Right forelimb (tissue), 1 donor: ENCODE measurements around the gene CLPSL1.
"Not testable (repeated sequence)": the region's sequence is repeated elsewhere in the genome, so short reads cannot be mapped to it uniquely, and the experiment has no call there.

Experiments used
- DNase-seq: peaks from one replicate; pipeline ENCODE4 v3.0.0-alpha.2; 2018

Gene CLPSL1, protein sequence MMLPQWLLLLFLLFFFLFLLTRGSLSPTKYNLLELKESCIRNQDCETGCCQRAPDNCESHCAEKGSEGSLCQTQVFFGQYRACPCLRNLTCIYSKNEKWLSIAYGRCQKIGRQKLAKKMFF

DNA sequence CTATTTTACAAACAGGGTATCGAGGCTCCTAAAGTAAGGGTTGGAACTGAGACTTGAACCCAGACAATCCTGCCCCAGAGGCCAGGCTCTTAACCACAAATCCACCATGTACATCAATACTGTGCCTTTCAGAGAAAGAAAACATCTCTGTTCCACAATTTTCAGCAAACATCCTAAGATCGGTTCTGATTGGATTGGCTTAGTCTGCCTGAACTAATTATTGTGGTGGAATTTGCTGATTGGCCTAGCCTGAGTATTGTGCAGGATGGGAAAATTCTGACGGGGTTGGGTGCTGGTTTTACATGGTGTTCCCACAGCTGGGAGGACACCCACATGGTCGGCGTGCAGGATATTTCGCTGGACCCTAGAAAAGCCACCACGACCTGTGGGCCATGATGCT lies at the start of gene CLPSL1:
Gene CLPSL1, plus strand, starts transcription at position 301 of the 400 bp plus-strand sequence. Its CDS starts 92 bp downstream, at position 393.
- no peak for DNase-seq

DNA sequence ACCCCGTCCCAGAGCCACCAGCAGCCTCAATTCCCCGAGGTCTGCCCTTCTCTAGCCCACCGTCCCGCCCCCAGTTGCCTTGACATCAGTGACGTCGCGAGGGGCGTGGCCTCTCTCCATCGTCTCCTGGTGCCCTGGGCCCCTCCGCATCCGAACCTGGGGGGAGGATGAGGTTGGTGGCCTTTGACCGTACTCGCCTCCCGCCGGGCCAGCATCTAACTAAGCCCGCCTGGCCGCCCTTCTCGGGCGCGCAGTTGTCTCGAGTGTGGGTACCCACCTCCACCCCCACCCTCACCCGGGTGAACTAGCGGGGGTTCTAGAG lies 49.4 kb upstream of the CLPSL1 start:
- DNase-seq: peak; percentile 96

DNA sequence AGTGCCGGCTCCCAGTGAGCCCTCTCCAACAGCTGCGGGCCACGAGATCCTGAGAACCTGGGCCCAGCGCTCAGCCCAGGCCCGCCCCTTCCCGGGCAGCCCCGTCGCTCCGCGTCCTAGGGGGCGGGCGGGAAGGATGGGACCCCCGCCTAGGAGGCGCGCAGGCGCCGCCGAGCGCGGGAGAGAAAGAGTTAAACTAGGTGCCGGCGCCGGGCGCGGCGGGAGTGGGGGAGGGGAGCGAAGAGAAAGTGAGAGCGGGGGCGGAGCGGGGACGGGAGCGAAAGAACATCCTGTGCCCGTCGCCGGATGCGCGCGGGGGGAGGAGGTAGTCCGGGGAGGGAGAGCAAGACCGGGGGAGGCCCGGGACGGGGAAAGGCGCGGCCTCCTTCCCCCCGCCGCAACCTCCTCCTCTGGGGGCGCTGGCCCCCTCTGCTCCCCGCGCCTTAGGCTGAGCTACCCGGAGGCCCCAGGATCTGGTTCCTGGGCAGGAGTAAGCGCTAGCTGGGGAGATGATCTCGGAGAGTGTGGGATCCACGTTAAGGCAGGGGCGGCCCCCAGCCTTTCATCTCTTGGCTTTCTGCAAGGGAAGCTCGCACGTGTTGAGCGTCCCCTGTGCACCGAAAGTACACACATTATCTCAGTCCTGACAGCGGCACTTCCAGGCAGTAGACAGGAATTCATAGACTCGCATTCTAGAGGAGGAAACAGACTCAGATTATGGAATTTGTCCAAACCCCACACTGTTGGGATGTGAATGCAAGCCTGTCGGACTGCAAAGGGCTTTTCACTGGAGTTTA lies 48.9 kb upstream of the CLPSL1 start:
- DNase-seq: peak; percentile 95

DNA sequence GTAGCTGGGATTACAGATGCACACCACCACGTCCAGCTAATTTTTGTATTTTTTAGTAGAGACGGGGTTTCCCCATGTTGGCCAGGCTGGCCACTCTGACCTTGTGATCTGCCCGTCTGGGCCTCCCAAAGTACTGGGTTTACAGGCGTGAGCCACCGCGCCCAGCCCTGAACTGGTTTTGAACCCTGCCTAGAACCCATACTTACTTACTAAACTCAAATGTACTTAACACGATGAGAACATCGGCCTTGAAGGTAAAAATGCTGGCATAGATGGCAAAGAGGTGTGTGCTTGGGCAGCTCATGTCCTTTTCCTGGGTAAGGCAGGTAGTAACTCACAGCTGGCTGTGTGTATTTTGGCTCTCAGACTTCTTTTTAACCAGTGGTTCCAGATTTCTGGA lies 47.2 kb upstream of the CLPSL1 start:
- no peak for DNase-seq

DNA sequence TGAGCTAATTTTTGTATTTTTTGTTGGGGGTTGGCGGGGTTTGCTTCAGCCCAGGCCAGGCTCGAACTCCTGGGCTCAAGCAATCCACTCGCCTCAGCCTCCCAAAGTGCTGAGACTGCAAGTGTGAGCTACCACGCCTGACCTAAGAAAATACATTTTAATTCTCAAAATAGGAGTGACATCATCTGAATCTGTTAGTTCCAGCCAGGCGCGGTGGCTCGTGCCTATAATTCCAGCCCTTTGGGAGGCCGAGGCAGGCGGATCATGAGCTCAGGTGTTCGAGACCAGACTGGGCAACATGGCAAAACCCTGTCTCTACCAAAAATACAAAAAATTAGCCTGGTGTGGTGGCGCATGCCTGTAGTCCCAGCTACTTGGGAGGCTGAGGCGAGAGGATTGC lies 46.5 kb upstream of the CLPSL1 start:
- not testable (repeated sequence) for DNase-seq

DNA sequence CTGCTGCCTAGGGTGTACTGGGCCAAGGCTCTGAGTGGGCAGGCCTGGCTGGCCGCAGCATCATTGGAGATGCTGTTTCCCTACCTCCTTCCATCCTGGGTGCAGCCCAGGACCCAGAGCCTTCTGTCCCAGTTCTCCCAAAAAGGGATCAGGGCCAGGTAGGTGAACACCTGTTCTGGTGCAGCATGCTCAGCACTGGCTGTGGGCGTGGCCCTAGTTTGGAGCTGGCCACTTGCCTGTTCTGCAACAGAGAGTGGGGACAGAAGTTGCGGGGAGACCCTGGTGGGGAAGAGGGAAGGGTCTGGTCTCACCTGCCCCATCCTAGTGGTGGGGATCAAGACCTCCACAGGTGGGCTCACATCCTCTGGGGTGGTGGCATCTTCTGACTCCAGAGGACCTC lies 45.4 kb upstream of the CLPSL1 start:
- DNase-seq: no peak

DNA sequence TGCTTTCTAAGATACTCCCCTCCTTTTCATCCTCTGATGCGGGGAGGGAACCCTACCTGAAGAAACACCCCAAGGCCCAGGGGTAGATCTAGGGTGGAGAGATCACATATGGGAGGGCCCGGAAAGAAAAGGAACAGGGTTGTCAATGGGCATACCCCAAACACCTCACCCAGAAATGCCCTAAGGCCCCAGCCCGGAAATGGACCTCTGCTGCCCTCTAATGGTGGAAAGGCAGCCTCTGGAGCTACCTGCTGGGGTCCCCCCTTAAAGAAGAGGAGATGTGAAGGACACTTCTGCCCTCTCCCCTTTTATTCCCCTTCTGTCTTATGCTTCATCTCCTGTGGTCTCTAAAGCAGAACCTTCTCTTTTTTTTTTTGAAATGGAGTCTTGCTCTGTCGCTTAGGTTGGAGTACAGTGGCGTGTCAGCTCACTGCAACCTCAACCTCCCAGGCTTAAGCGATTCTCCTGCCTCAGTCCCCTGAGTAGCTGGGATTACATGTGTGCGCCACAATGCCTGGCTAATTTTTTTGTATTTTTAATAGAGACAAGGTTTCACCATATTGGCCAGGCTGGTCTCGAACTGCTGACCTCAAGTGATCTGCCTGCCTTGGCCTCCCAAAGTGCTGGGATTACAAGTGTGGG lies 44.4 kb upstream of the CLPSL1 start:
- DNase-seq: peak; percentile 86

DNA sequence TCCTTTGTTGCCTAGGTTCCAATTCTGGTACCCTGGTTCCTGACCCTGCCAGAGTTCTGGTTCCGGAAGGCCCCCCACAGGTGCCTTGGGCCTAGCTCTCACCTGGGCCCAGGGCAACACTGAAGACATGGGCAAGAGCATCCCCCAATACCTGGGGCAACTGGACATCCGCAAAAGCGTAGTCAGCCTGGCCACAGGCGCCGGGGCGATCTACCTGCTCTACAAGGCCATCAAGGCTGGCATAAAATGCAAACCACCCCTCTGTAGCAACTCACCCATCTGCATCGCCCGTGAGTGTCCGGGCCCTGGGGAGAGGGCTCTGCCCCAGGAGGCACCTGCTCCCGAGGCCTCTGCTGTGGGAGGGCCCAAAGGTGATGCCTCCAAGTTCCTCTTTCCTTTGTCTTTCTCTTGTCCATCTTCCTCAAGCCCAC lies 43.8 kb upstream of the CLPSL1 start, which contains the start of gene ARMC12:
Gene ARMC12, plus strand, starts transcription at position 51 of the 431 bp plus-strand sequence. Its CDS starts 77 bp downstream, at position 128.
- DNase-seq: no peak

DNA sequence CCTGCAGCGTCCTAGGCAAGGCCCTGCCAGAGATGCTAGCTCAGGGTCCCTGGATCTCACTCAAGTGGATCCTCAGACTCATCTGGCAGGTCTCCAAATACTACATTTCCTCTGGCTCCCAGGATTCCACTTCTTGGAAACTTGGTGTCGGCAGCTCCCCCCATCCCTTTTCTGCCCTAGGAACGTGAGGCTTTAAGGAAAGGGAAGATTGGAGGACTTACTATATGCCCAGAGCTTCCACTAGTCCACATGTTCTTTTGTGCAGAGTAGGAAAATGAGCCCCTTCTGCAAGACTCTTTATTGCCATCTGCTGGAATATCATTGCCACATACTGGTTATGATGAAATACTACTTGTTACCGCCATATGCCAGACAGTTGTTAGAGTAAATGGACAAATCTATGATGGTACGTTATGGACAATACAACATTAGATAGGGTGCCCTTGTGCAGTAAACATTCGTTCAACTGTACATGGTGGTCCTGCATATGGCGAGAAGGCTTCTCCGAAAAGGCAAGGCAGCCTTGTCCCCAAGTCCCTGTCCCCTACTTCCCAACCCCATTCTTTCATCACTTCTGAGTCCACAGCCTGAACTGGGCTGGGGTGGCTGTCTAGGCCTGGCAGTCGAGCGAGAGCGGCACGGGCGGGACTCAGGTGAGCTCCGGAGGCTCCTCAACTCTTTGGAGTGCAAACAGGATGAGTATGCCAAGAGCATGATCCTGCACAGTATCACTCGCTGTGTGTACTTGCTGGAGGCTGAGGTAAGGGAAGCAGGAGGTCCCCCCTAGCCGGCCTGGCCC lies 43.2 kb upstream of the CLPSL1 start:
- peak; percentile 56 for DNase-seq

DNA sequence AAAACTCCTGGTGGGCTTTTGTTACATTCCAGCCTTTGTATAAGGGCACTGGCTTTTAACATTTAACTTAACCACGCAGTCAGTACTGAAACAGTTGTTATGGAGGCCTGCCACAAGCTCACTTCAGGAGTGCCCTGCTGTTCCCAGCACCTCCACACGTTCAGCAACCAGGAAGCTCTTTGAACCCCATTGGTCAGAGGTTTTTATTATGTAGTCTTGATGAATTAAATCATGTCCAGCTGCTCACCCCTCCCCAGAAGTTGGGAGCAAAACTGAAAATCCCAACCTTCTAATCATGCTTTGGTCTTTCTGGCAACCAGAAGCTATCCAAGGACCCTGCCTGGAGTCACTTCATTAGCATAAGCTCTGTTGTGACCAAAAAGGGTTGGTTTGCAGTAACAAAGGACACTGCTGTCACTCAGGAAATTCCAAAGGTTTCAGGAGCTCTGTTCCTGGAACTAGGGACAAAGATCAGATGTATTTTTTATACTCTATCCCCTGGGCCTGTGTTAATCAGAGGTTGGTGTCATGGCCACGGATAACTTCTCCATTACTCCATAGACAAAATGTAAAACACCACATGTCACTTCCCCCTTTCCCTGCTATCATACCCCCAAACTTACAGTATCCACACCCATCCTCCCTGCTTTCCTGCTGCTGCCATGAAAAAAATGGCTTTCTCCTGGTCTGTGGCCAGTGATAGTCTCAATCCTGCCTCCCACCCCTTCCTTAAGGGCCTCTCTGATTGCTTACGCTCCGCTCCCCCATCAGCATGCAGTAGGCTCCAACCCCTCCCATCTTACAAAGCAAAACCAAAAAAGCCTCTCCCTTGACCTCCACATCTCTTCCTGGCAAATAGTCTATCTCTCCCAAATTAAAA lies 40.9 kb upstream of the CLPSL1 start:
- no peak for DNase-seq

DNA sequence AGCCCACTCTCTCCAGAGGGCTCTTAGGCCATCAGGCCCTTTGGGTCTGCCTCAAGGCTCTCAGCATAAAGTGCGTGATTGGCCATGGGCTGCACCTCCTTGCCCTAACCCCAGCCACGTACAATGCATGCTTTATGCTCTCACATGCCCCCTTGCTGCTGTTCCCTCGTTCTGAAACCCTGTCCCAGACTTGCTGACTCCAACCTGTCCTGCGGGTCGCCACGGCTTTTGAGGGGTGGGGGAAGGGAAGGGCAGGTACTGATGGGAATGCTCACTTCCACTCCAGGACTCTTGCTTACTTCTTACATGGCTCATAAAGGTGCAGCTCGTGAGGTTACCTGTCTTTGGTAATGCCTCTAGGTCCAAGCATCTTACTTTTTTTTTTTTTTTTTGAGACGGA lies 38.0 kb upstream of the CLPSL1 start:
- DNase-seq: no peak

DNA sequence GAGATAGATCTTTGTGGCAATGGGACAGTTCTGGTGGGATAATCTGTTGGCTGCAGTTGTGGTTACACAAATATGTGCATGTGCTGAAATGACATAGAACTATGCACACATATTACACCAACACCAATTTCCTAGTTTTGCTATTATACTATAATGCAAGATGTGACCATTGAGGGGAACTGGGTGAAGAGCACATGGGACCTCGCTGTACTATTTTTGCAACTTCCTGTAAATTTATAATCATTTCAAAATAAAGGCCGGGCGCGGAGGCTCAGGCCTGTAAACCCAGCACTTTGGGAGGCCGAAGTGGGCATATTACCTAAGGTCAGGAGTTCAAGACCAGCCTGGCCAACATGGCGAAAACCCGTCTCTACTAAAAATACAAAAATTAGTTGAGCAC lies 35.3 kb upstream of the CLPSL1 start:
- DNase-seq: no peak

DNA sequence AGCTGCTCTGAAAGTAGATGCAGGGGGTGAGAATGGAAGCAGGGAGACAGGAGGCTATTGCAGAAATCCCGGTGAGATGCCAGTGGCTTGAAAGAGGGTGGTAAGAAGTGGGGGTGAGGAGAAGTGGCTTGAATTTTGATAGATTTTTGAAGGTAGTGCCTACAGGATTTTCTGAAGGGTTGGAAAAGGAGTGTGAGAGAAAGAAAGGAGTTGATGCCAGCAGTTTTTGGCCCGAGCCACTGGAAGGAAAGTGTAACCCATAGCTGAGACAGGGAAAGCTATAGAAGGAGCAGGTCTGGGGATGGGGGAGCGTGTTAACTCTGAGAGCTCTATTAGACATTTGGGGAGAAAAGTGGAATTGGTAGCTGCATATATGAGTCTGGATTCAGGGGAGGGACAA lies 34.3 kb upstream of the CLPSL1 start:
- DNase-seq: no peak

DNA sequence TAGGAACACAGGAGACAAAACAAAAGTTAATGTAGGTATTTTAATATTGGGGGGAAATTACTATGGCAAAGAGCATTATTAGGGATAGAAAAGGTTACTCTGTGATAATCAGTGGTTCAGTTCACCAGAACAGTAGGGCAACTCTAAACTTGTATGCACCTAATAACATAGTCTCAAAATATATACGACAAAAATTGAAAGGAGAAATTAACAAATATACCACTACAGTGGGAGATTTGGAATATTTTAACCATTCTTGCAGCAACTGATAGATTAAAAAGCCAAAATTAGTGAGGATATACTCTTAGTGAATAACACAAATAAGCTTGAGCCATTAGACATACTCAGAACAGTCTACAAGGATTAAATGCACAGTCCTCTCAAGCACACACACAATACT lies 32.9 kb upstream of the CLPSL1 start:
- no peak for DNase-seq

DNA sequence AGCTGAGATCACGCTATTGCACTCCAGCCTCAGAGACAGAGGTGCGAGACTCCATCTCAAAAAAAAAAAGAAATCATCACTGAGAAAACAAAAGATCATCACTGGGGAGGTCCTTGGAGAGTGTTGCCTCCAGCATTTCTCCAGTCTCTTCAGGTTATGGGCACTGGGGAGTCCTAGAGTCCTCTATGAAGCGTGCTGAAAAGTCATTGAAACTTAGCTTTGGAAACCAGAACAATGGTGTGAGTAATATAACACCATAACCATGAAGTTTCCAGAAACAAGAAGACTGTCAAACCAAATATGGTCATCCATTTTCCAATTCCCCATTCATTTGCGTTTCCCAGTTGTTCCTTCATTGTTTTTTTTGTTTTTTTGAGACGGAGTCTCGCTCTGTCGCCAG lies 30.3 kb upstream of the CLPSL1 start:
- no peak for DNase-seq

DNA sequence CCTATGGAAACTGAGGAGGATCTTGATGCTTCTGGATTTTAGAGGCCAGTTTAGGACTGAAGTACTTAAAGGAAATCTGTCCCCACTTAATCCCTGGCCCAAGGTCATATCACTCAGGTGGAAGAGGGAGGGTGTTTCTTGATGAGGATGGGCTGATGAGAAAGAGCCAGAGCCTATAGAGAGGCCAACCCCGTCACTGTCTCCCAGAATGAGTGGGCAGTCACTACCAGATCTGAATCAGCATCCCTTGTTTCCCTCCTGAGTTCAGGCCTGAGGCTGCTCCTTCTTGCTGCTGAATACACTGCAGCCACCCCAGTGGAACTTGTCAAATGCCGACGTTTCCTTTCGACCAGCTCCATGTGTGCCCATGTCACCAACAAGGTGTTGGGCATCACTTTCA lies 29.2 kb upstream of the CLPSL1 start:
- no peak for DNase-seq

DNA sequence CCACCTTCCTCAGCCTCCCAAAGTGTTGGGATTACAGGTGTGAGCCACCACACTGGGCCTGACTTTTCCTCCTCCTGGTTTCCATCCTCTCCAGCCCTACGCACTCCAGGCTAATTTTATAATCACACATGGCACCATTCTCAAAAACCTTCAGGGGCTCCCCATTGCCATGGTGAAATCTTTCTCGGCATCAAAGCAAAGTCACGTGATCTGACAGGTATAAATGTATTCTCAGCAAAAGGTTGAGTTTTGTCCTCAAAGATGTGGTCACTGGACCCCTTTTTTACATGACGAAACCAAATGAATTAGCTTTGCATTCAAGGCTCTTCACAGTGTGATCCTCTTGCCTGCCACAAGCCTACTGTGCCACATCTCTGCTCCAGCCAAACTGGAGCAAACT lies 28.5 kb upstream of the CLPSL1 start:
- DNase-seq: no peak

DNA sequence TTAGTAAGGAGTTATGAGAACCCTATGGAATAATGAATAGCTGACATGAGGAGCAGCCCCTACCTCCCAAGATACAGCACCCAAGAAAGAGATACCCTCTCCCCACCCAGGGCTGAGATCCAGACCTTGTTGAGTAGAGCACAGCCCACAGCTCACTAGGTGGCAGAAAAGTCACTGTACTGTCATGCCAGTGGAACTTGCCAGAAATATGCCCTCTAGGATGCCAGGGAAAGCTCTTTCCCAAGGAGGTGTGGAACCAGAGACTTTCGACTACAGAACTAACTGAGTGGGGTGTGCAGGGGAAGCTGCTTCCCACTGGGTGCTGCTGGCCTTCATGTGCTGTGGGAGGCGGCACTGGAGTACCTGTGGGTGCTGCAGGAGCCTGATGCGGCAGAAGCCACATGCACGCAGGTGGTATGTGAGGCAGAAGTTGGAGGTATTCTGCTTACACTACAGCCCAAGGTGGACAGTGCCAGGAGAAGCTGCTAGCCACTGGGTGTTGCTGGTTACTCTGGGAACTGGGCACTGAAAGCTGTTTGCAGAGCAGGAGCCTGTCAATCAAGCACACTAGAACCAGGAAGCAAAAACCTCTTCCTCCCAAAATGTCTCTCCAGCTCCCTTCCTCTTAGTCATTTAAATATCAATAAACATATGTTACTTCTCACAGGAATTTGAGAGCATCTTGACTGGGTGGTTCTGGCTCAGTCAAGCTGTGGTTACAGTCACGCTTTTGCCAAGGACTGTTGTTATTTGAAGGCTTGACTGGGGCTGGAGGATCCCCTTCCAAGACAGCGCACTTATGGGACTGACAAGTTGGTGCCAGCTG lies 26.2 kb upstream of the CLPSL1 start:
- no peak for DNase-seq

DNA sequence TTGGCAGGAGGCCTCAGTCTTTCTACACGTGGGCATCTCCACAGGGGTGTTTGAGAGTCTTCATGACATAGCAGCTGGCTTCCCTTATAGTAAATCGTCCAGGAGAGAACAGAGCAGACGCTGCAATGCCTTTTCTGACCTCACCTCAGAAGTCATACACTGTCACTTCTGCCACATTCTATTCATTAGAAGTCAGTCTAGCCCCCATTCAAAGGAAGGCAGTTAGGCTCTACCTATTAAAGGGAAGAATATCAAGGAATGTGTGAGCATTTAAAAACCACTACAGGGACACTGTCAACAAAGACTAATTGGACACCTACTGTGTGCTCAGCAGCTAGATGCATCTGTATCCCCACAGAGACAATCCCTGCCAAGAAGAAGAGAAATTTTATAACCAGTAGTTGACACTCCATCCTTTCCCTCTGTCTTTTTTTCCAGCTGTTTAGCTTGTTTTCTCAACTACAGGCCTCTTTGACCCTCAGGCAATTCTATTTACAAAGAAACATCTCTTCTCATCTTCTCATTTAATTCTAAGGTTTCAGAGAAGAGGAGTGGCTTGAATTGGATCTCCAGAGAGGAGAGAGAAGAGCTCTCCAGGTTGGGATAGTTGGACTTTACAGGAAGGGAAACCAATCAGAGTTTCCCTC lies 25.4 kb upstream of the CLPSL1 start:
- no peak for DNase-seq

DNA sequence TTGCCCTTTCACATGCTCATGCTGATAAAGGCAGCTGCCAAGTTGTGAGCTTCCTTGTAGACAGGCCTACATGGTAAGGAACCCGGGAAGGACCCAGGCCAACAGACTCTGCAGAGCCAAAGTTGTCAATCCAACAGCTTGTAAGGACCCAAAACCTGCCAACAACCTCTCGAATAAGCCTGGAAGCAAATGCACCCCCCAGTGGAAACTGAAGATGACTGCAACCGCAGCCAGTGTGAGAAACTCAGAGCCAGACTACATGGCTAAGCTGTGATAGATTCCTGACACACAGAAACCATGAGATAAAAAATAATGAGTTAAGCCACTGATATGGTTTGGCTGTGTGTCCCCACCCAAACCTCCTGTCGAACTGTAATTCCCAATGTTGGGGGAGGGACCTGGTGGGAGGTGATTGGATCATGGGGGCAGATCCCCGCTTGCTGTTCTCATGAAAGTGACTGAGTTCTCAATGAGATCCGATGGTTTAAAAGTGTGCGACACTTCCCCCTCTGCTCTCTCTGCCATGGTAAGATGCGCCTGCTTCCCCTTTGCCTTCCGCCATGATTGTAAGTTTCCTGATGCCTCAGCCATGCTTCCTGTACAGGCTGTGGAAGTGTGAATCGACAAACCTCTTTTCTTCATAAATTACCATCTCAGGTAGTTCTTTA lies 23.2 kb upstream of the CLPSL1 start:
- DNase-seq: no peak
